A549 (cell line): ENCODE data around the gene RPN2.

ENCODE experiments used
- CEBPB ChIP-seq, 2 experiments: fragments of >200 bp in 1 of 2; sonication (Bioruptor Twin) in 1 of 2; formaldehyde crosslinking in 1 of 2; IDR thresholded peaks; 2 replicates each; pipeline ENCODE4 v1.6.1; 2012 to 2016
- HDAC2 ChIP-seq: fragments of 200-600 bp; sonication (generic); IDR thresholded peaks from 2 replicates; pipeline ENCODE4 v1.6.1; 2016
- KDM5A ChIP-seq: fragments of 200-600 bp; sonication (generic); IDR thresholded peaks from 2 replicates; pipeline ENCODE4 v1.6.1; 2016; ENCODE audit warnings: antibody characterized with exemption, mild to moderate bottlenecking
- POLR2A ChIP-seq: IDR thresholded peaks from 2 replicates; pipeline ENCODE4 v1.6.1; 2012; ENCODE audit warnings: mild to moderate bottlenecking, low read length
- RAD21 ChIP-seq, 2 experiments: fragments of >200 bp in 1 of 2; sonication (Bioruptor Twin) in 1 of 2; formaldehyde crosslinking in 1 of 2; IDR thresholded peaks in 1 of 2; conservative IDR thresholded peaks in 1 of 2; 2 replicates in 1 of 2; 3 replicates in 1 of 2; pipeline ENCODE4 v1.6.1; 2012 to 2018; ENCODE audit warnings: inconsistent platforms in 1 of 2
- SREBF2 ChIP-seq: fragments of 450-650 bp; IDR thresholded peaks from 2 replicates; pipeline ENCODE4 v1.6.1; 2014; ENCODE audit warnings: mild to moderate bottlenecking, moderate library complexity
- TF ChIP-seq, protein P1 (sequence below): fragments of >200 bp; sonication (Bioruptor Twin); formaldehyde crosslinking; IDR thresholded peaks from 3 replicates; pipeline ENCODE4 v1.5.1; 2016
- TF ChIP-seq, protein P2 (sequence below): IDR thresholded peaks from 2 replicates; pipeline ENCODE4 v1.6.1; 2012
- TF ChIP-seq, protein P3 (sequence below): fragments of 150-350 bp; IDR thresholded peaks from 2 replicates; pipeline ENCODE4 v1.6.1; 2014; ENCODE audit warnings: low read depth, mild to moderate bottlenecking, low read length

DNA sequence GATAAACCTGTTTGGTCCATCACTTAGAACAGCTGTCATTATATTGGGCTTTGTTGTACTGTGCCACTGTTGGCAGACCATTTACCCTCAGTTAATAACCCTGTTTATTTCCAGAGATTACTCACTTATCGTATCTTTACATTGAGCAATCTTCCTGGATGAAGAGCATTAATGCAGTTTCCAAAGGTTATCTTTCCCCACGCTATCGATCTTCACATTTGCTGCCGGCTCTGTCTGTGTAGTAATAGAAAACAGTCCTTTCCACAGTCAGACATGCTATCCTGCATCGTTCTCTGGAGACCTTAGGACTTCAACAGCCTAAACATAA lies 55.1 kb downstream of the RPN2 start:
- TF ChIP-seq POLR2A (no peak), KDM5A (no peak), SREBF2 (no peak), HDAC2 (no peak), RAD21 (conservative IDR thresholded peaks at IDR 0.05 in 1 of 2, IDR thresholded peaks at IDR 0.05 in 1 of 2) (no peak), CEBPB (IDR thresholded peaks at IDR 0.05) (no peak)
- TF ChIP-seq, protein P1, sequence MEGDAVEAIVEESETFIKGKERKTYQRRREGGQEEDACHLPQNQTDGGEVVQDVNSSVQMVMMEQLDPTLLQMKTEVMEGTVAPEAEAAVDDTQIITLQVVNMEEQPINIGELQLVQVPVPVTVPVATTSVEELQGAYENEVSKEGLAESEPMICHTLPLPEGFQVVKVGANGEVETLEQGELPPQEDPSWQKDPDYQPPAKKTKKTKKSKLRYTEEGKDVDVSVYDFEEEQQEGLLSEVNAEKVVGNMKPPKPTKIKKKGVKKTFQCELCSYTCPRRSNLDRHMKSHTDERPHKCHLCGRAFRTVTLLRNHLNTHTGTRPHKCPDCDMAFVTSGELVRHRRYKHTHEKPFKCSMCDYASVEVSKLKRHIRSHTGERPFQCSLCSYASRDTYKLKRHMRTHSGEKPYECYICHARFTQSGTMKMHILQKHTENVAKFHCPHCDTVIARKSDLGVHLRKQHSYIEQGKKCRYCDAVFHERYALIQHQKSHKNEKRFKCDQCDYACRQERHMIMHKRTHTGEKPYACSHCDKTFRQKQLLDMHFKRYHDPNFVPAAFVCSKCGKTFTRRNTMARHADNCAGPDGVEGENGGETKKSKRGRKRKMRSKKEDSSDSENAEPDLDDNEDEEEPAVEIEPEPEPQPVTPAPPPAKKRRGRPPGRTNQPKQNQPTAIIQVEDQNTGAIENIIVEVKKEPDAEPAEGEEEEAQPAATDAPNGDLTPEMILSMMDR, result no peak
- TF ChIP-seq, protein P2, sequence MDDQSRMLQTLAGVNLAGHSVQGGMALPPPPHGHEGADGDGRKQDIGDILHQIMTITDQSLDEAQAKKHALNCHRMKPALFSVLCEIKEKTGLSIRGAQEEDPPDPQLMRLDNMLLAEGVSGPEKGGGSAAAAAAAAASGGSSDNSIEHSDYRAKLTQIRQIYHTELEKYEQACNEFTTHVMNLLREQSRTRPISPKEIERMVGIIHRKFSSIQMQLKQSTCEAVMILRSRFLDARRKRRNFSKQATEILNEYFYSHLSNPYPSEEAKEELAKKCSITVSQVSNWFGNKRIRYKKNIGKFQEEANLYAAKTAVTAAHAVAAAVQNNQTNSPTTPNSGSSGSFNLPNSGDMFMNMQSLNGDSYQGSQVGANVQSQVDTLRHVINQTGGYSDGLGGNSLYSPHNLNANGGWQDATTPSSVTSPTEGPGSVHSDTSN, result no peak
- TF ChIP-seq, protein P3, sequence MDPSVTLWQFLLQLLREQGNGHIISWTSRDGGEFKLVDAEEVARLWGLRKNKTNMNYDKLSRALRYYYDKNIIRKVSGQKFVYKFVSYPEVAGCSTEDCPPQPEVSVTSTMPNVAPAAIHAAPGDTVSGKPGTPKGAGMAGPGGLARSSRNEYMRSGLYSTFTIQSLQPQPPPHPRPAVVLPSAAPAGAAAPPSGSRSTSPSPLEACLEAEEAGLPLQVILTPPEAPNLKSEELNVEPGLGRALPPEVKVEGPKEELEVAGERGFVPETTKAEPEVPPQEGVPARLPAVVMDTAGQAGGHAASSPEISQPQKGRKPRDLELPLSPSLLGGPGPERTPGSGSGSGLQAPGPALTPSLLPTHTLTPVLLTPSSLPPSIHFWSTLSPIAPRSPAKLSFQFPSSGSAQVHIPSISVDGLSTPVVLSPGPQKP, result no peak
